ENCODE results near the gene BOD1.
"Not testable (repeated sequence)": the region's sequence is repeated elsewhere in the genome, so short reads cannot be mapped to it uniquely, and the experiment has no call there.

DNA sequence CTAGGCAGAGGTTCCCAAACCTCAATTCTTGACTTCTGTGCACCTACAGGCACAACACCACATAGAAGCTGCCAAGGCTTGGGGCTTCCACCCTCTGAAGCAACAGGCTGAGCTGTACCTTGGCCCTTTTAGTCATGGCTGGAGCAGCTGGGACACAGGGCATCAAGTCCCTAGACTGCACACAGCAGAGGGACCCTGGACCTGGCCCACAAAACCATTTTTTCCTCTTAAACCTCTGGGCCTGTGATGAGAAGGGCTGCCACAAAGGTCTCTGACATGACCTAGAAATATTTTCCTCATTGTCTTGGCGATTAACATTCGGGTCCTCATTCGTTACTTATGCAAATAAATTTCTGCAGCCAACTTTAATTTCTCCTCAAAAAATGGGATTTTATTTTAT, 30.3 kb downstream of the BOD1 start:
- TF ChIP-seq EZH2 (IDR thresholded peaks at IDR 0.05) = not testable (repeated sequence)
- TF ChIP-seq, protein P1, sequence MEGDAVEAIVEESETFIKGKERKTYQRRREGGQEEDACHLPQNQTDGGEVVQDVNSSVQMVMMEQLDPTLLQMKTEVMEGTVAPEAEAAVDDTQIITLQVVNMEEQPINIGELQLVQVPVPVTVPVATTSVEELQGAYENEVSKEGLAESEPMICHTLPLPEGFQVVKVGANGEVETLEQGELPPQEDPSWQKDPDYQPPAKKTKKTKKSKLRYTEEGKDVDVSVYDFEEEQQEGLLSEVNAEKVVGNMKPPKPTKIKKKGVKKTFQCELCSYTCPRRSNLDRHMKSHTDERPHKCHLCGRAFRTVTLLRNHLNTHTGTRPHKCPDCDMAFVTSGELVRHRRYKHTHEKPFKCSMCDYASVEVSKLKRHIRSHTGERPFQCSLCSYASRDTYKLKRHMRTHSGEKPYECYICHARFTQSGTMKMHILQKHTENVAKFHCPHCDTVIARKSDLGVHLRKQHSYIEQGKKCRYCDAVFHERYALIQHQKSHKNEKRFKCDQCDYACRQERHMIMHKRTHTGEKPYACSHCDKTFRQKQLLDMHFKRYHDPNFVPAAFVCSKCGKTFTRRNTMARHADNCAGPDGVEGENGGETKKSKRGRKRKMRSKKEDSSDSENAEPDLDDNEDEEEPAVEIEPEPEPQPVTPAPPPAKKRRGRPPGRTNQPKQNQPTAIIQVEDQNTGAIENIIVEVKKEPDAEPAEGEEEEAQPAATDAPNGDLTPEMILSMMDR (IDR thresholded peaks at IDR 0.05) = not testable (repeated sequence)

Measured in neural progenitor cell (in vitro differentiated cells).